ENCODE measurements around the gene ELP4.

Gene ELP4

GRCh38 chr11:31790649-31791048, 281.1 kb downstream of the ELP4 start:
- TF ChIP-seq ZFX (IDR thresholded peaks at IDR 0.05) (no peak), CTCF (conservative IDR thresholded peaks at IDR 0.05) (no peak)
- H3K27ac ChIP-seq: no peak overlapping the region

GRCh38 chr11:31792036-31792435, 282.5 kb downstream of the ELP4 start:
- no peak for TF ChIP-seq ZFX (IDR thresholded peaks at IDR 0.05)
- TF ChIP-seq CTCF (conservative IDR thresholded peaks at IDR 0.05): no peak
- H3K27ac ChIP-seq: no peak overlapping the region

GRCh38 chr11:31792456-31792855, 282.9 kb downstream of the ELP4 start:
- no peak overlapping the region for H3K27ac ChIP-seq
- no peak for TF ChIP-seq ZFX (IDR thresholded peaks at IDR 0.05)
- no peak for TF ChIP-seq CTCF (conservative IDR thresholded peaks at IDR 0.05)

- no peak overlapping the region for H3K27ac ChIP-seq
- TF ChIP-seq ZFX (IDR thresholded peaks at IDR 0.05): no peak
- no peak for TF ChIP-seq CTCF (conservative IDR thresholded peaks at IDR 0.05)
Observed at GRCh38 chr11:31793264-31793663, 283.7 kb downstream of the ELP4 start.

- no peak overlapping the region for H3K27ac ChIP-seq
Observed at GRCh38 chr11:31794548-31794947, 285.0 kb downstream of the ELP4 start.

GRCh38 chr11:31795706-31796498, 286.3 kb downstream of the ELP4 start:
- no peak for TF ChIP-seq CTCF (conservative IDR thresholded peaks at IDR 0.05)
- no peak for TF ChIP-seq ZFX (IDR thresholded peaks at IDR 0.05)
- no peak overlapping the region for H3K27ac ChIP-seq

More at GRCh38 chr11:31794548-31794947, 285.0 kb downstream of the ELP4 start:
- no peak for TF ChIP-seq CTCF (conservative IDR thresholded peaks at IDR 0.05)
- no peak for TF ChIP-seq ZFX (IDR thresholded peaks at IDR 0.05)

- TF ChIP-seq ZFX (IDR thresholded peaks at IDR 0.05) (no peak), CTCF (conservative IDR thresholded peaks at IDR 0.05) (no peak)
Observed at GRCh38 chr11:31796499-31797189, 287.1 kb downstream of the ELP4 start.

More at GRCh38 chr11:31796499-31797189, 287.1 kb downstream of the ELP4 start:
- no peak overlapping the region for H3K27ac ChIP-seq
